B cell (primary cell): ENCODE results near the gene USP34.
"Not testable (repeated sequence)": the region's sequence is repeated elsewhere in the genome, so short reads cannot be mapped to it uniquely, and the experiment has no call there.

Source experiments
- EZH2 ChIP-seq: IDR thresholded peaks from 2 replicates; pipeline ENCODE4 v1.6.1; 2012; ENCODE audit warnings: borderline replicate concordance, low read depth, mild to moderate bottlenecking, moderate library complexity, low read length; ENCODE audit not compliant: insufficient read depth, poor library complexity, severe bottlenecking
- TF ChIP-seq, protein P1 (sequence below): fragments of 200-600 bp; IDR thresholded peaks from one replicate; pipeline ENCODE4 v1.8.0; 2022; ENCODE audit warnings: antibody characterized with exemption, mild to moderate bottlenecking

DNA sequence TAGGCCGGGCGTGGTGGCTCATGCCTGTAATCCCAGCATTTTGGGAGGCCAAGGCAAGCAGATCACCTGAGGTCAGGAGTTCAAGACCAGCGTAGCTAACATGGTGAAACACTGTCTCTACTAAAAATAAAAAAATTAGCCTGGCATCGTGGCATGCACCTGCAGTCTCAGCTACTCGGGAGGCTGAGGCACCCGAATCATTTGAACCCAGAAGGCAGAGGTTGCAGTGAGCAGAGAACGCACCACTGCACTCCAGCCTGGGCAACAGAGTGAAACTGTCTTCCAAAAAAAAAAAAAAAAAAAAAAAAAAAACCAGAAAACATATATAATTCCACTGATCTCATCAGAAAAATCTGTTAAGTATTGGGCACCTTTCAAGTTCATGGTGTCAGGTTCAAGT, 23.9 kb downstream of the USP34 start:
- TF ChIP-seq, protein P1, sequence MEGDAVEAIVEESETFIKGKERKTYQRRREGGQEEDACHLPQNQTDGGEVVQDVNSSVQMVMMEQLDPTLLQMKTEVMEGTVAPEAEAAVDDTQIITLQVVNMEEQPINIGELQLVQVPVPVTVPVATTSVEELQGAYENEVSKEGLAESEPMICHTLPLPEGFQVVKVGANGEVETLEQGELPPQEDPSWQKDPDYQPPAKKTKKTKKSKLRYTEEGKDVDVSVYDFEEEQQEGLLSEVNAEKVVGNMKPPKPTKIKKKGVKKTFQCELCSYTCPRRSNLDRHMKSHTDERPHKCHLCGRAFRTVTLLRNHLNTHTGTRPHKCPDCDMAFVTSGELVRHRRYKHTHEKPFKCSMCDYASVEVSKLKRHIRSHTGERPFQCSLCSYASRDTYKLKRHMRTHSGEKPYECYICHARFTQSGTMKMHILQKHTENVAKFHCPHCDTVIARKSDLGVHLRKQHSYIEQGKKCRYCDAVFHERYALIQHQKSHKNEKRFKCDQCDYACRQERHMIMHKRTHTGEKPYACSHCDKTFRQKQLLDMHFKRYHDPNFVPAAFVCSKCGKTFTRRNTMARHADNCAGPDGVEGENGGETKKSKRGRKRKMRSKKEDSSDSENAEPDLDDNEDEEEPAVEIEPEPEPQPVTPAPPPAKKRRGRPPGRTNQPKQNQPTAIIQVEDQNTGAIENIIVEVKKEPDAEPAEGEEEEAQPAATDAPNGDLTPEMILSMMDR: not testable (repeated sequence)
- TF ChIP-seq EZH2: not testable (repeated sequence)
